IMR-90 (cell line): Measurements from ENCODE around the gene BCKDK. TPM values are rescaled to one million over a fixed set of nuclear protein-coding genes. Genes with fewer than 3 reads are reported as not detected.

Experiments used
- ATAC-seq: fragments of 200-7000 bp; cut with Tn5 transposase; 2 replicates; pipeline ENCODE4 v1.9.1; 2020; ENCODE audit warnings: low read depth, mild to moderate bottlenecking, moderate library complexity
- BruUV-seq: library from RNA; stranded (reverse); fragments of 400-500 nt; replicated peaks from 2 replicates; lab custom pipeline; 2021; lab: Mats Ljungman, UMichigan
- CTCF ChIA-PET: fragments of 300-600 bp; formaldehyde crosslinking; extraction: SDS; loops from one replicate; lab custom pipeline; 2021; ENCODE audit warnings: antibody characterized with exemption; lab: Yijun Ruan, JAX
- POLR2A ChIA-PET: fragments of 300-600 bp; sonication (Branson Sonifier 250); formaldehyde crosslinking; loops from one replicate; lab custom pipeline; 2022; ENCODE audit warnings: antibody characterized with exemption; ENCODE audit not compliant: unreplicated experiment; lab: Charles Lee
- DNase-seq: peaks from one replicate; pipeline ENCODE4 v3.0.0; 2013
- H2AFZ ChIP-seq: replicated peaks from 2 replicates; pipeline ENCODE3; 2013; ENCODE audit warnings: low read length, mild to moderate bottlenecking; ENCODE audit not compliant: poor library complexity
- H2AK5ac ChIP-seq: 2 replicates; pipeline ENCODE4 v1.6.1; 2013; ENCODE audit warnings: low read depth, low read length, inconsistent platforms
- H2AK9ac ChIP-seq: replicated peaks from 2 replicates; pipeline ENCODE3; 2013; ENCODE audit warnings: mild to moderate bottlenecking, low read depth, low read length, moderate library complexity; ENCODE audit not compliant: poor library complexity
- H2BK120ac ChIP-seq: 2 replicates; pipeline ENCODE4 v1.6.1; 2013; ENCODE audit warnings: low read depth, low read length, inconsistent platforms
- H2BK15ac ChIP-seq: 3 replicates; pipeline ENCODE4 v1.6.1; 2013; ENCODE audit warnings: low read depth, low read length, inconsistent platforms
- H2BK20ac ChIP-seq: 2 replicates; pipeline ENCODE4 v1.6.1; 2013; ENCODE audit warnings: low read depth, mild to moderate bottlenecking, inconsistent platforms, low read length, moderate library complexity
- H2BK5ac ChIP-seq: 2 replicates; pipeline ENCODE4 v1.6.1; 2013; ENCODE audit warnings: mild to moderate bottlenecking, low read depth, low read length, inconsistent platforms; ENCODE audit not compliant: poor library complexity, severe bottlenecking
- H3K14ac ChIP-seq: replicated peaks from 2 replicates; pipeline ENCODE4 v1.6.1; 2013; ENCODE audit warnings: low read depth, low read length, inconsistent platforms
- H3K18ac ChIP-seq: 2 replicates; pipeline ENCODE4 v1.6.1; 2013; ENCODE audit warnings: low read depth, low read length, control low read depth
- H3K23ac ChIP-seq: 2 replicates; pipeline ENCODE4 v1.6.1; 2013; ENCODE audit warnings: low read depth, low read length, inconsistent platforms
- H3K27ac ChIP-seq: 2 replicates; pipeline ENCODE4 v1.5.1; 2013; ENCODE audit warnings: mild to moderate bottlenecking, control low read depth, low read length; ENCODE audit not compliant: insufficient read depth
- H3K27me3 ChIP-seq: 2 replicates; pipeline ENCODE4 v1.6.1; 2013; ENCODE audit warnings: low read length; ENCODE audit not compliant: control insufficient read depth, insufficient read depth
- H3K36me3 ChIP-seq: 2 replicates; pipeline ENCODE4 v1.6.1; 2013; ENCODE audit warnings: low read length, mixed read lengths; ENCODE audit not compliant: control insufficient read depth, insufficient read depth
- H3K4ac ChIP-seq: 2 replicates; pipeline ENCODE4 v1.6.1; 2013; ENCODE audit warnings: low read depth, low read length, inconsistent platforms
- H3K4me1 ChIP-seq: 2 replicates; pipeline ENCODE4 v1.6.1; 2013; ENCODE audit warnings: low read length, mixed read lengths; ENCODE audit not compliant: control insufficient read depth, insufficient read depth
- H3K4me2 ChIP-seq: 2 replicates; pipeline ENCODE4 v1.6.1; 2013; ENCODE audit warnings: low read depth, mild to moderate bottlenecking, control low read depth, low read length, moderate library complexity
- H3K4me3 ChIP-seq: 2 replicates; pipeline ENCODE4 v1.5.1; 2013; ENCODE audit warnings: low read depth, mild to moderate bottlenecking, control low read depth, low read length, moderate library complexity; ENCODE audit not compliant: insufficient read depth
- H3K56ac ChIP-seq: 2 replicates; pipeline ENCODE4 v1.6.1; 2013; ENCODE audit warnings: low read length, inconsistent platforms; ENCODE audit not compliant: insufficient read depth; ENCODE audit errors: extremely low read depth
- H3K79me1 ChIP-seq, 2 experiments: 2 replicates each; pipeline ENCODE4 v1.6.1; 2013; ENCODE audit warnings: low read length in 2 of 2, inconsistent platforms in 1 of 2, low read depth in 1 of 2
- H3K9ac ChIP-seq: 2 replicates; pipeline ENCODE4 v1.6.1; 2013; ENCODE audit warnings: low read depth, low read length, control low read depth
- H3K9me1 ChIP-seq: 2 replicates; pipeline ENCODE4 v1.6.1; 2013; ENCODE audit warnings: low read length, inconsistent platforms; ENCODE audit not compliant: insufficient read depth
- H3K9me3 ChIP-seq: 2 replicates; pipeline ENCODE4 v1.6.1; 2013; ENCODE audit warnings: low read length; ENCODE audit not compliant: control insufficient read depth, insufficient read depth
- H4K20me1 ChIP-seq: 2 replicates; pipeline ENCODE4 v1.6.1; 2013; ENCODE audit warnings: low read length, inconsistent platforms; ENCODE audit not compliant: insufficient read depth
- H4K5ac ChIP-seq: 2 replicates; pipeline ENCODE4 v1.6.1; 2013; ENCODE audit warnings: mild to moderate bottlenecking, low read depth, low read length, control low read depth
- H4K8ac ChIP-seq, 2 experiments: 2 replicates each; pipeline ENCODE4 v1.6.1; 2013; ENCODE audit warnings: low read depth in 2 of 2, low read length in 2 of 2, control low read depth in 1 of 2, inconsistent platforms in 1 of 2
- H4K91ac ChIP-seq: 2 replicates; pipeline ENCODE4 v1.6.1; 2013; ENCODE audit warnings: low read depth, low read length, inconsistent platforms; ENCODE audit not compliant: insufficient read depth
- FOS ChIP-seq: fragments of 150-350 bp; IDR thresholded peaks from 2 replicates; pipeline ENCODE4 v1.6.1; 2016; ENCODE audit warnings: low read depth, low read length
- MXI1 ChIP-seq: IDR thresholded peaks from 2 replicates; pipeline ENCODE4 v1.6.1; 2012; ENCODE audit warnings: low read depth, mild to moderate bottlenecking, low read length, moderate library complexity, borderline replicate concordance
- NFE2L2 ChIP-seq: fragments of 150-350 bp; IDR thresholded peaks from 2 replicates; pipeline ENCODE4 v1.6.1; 2016; ENCODE audit warnings: low read depth, mild to moderate bottlenecking, low read length
- RCOR1 ChIP-seq: IDR thresholded peaks from 2 replicates; pipeline ENCODE4 v1.6.1; 2012; ENCODE audit warnings: mild to moderate bottlenecking, low read length, improper control_type of control experiment; ENCODE audit not compliant: insufficient replicate concordance
- RFX5 ChIP-seq: IDR thresholded peaks from 2 replicates; pipeline ENCODE4 v1.8.0; 2012; ENCODE audit warnings: low read depth, mild to moderate bottlenecking, low read length, moderate library complexity
- SMC3 ChIP-seq: fragments of 150-350 bp; IDR thresholded peaks from 2 replicates; pipeline ENCODE4 v1.6.1; 2016; ENCODE audit warnings: low read depth, mild to moderate bottlenecking, antibody characterized with exemption, low read length, moderate library complexity
- WGBS, 2 experiments: methylation state at CpG; one replicate each; pipeline versions ENCODE4 v1.1.5 to v1.1.7; 2013; ENCODE audit warnings: missing lambda C conversion rate in 2 of 2; ENCODE audit not compliant: insufficient read length in 1 of 2; ENCODE audit errors: extremely low coverage in 2 of 2; 5-methylcytosine and 5-hydroxymethylcytosine counted together
- dilution Hi-C: fragments of 300-500 bp; cut with HindIII; formaldehyde crosslinking; loops from one replicate; pipeline ENCODE4 v1.14.3; 2018; ENCODE audit warnings: low sequenced_read_pairs; ENCODE audit not compliant: unreplicated experiment
- in situ Hi-C: fragments of 300-500 bp; cut with MboI; formaldehyde crosslinking; loops from 3 replicates; pipeline ENCODE4 v1.14.3; 2019; ENCODE audit warnings: low sequenced_read_pairs, inconsistent platforms, mixed read lengths
- intact Hi-C: fragments of 100-400 bp; cut with micrococcal nuclease; formaldehyde crosslinking; loops from 2 replicates; pipeline ENCODE4 v1.10.0; 2022
- polyA plus RNA-seq, 3 experiments: library from polyadenylated mRNA; depleted of rRNA; stranded (reverse); fragments of >200 nt; gene quantifications; 2 replicates each; pipeline ENCODE4 v1.2.3, GENCODE V29; 2012; ENCODE audit warnings: low replicate concordance in 1 of 3
- total RNA-seq: library from RNA; depleted of rRNA; stranded (reverse); fragments of >200 nt; gene quantifications from 2 replicates; pipeline ENCODE4 v1.2.3, GENCODE V29; 2012

BCKDK gene
- total and polyA plus RNA-seq, 2 of the 4 experiments (the other 2 are of a cell fraction) = 26.0 to 79.3 TPM

DNA sequence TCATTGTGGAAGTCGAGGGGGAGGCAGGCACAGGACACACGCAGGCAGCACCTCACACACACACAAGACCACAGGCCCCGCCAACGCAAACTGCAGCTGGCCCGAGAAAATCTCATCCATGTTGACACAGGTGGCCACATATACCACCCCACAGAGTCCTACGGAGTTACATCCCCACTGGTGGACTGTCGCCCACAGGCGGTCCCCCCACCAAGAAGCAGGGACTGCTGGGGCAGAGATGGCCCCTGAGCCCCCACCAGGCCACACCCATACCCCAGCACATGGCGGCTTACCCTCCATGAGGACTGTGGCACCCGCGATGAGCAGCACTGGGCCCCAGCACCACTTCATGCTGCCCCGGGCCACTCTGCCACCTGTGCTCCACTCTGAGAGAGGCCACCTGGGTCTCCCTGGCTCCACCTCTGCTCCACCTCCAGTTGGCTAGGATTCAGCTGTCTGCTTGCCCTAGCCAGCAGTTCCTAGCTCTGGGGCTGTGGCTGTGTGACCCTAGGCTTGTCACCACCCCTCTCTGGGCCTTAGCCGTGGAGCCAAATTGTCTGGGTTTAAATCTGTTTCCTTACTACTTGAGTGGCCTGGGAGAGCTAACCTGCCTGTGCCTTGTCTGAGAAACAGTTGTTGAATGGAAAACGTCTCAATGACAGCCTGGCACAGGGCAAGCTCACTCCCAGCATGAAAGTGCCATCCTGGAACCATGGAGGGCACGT is 19.6 kb upstream of the BCKDK start, which contains the start of gene PRSS53:
Gene PRSS53 (minus strand): TSS at position 485 of the 725 bp plus-strand sequence. CDS start 134 bp downstream, at position 351.
- Histone ChIP-seq H3K4me1 (peaks cover 3% of the 10 kb centered on the region), H3K14ac (no peak within 1 kb of the TSS), H4K20me1 (peaks cover 12% of the 10 kb centered on the region), H3K9me1 (peaks cover 12% of the 10 kb centered on the region), H3K27ac (no peak within 1 kb of the TSS), H3K4me2 (no peak within 1 kb of the TSS), H3K9me3 (no peaks in the 10 kb centered on the region), H3K27me3 (no peaks in the 10 kb centered on the region), H3K18ac (no peak within 1 kb of the TSS), H3K23ac (no peak within 1 kb of the TSS), H4K8ac (no peak within 1 kb of the TSS), H2BK5ac (no peak within 1 kb of the TSS), H3K79me1 (peaks cover 28 to 61% of the 10 kb centered on the region in 2 experiments), H3K36me3 (peaks cover 44% of the 10 kb centered on the region), H4K5ac (no peak within 1 kb of the TSS), H2AFZ (no peak within 1 kb of the TSS), H2BK15ac (no peak within 1 kb of the TSS), H2BK20ac (no peak within 1 kb of the TSS), H2AK5ac (no peak within 1 kb of the TSS), H4K91ac (no peak within 1 kb of the TSS), H3K4ac (no peak within 1 kb of the TSS), H2AK9ac (peak within 1 kb of the TSS; percentile 5), H3K9ac (no peak within 1 kb of the TSS), H3K56ac (no peak within 1 kb of the TSS), H3K4me3 (no peak within 1 kb of the TSS), H2BK120ac (no peak within 1 kb of the TSS)
- in situ Hi-C loops (loop anchor here (10.0 kb wide), 1 partner anchor 104 kb away; the partner anchor contains the start of gene HSD3B7), dilution Hi-C loops (no loop called here), intact Hi-C loops (no loop called here)
- ATAC-seq = no peak
- BruUV-seq = no TSS peak
- 65% methylated on average over 4 of the region's 15 CpGs; no CpG with 5 or more reads in 1 of the 2 experiments for WGBS, 2 experiments
- DNase-seq = no peak
- POLR2A ChIA-PET = no interaction called here
- CTCF ChIA-PET = no interaction called here
- TF ChIP-seq RFX5 = no peak
- TF ChIP-seq NFE2L2 = no peak
- no peak for TF ChIP-seq RCOR1
- TF ChIP-seq FOS = no peak
- no peak for TF ChIP-seq MXI1
- TF ChIP-seq SMC3 = no peak
